ENCODE measurements around the gene CDK3.

The CDK3 gene

DNA sequence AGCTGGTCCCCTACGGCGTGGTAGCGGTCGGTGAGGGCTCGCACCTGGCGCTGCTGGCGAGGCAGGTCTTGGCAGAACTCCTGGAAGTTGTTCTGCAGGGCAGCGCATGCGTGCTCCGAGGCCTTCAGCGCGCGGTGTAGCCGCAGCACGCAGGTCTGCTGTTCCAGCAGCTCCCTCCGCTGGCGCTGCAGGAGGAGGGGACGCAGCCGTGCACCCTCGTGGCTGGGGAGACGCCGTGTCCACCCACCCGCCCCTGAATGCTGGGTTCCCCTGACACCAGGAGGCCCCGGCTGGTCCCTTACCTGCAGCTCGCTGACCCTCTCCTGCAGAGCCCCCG lies 14.2 kb downstream of the CDK3 start:
- H3K4me3 ChIP-seq (replicated peaks; ENCODE audit: low read depth, low read length), result no peak overlapping the region
- no peak for DNase-seq (ENCODE audit: low read depth)
- TF ChIP-seq, protein P1, sequence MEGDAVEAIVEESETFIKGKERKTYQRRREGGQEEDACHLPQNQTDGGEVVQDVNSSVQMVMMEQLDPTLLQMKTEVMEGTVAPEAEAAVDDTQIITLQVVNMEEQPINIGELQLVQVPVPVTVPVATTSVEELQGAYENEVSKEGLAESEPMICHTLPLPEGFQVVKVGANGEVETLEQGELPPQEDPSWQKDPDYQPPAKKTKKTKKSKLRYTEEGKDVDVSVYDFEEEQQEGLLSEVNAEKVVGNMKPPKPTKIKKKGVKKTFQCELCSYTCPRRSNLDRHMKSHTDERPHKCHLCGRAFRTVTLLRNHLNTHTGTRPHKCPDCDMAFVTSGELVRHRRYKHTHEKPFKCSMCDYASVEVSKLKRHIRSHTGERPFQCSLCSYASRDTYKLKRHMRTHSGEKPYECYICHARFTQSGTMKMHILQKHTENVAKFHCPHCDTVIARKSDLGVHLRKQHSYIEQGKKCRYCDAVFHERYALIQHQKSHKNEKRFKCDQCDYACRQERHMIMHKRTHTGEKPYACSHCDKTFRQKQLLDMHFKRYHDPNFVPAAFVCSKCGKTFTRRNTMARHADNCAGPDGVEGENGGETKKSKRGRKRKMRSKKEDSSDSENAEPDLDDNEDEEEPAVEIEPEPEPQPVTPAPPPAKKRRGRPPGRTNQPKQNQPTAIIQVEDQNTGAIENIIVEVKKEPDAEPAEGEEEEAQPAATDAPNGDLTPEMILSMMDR (IDR thresholded peaks at IDR 0.05; ENCODE audit: low read length, missing control alignments), result no peak

DNA sequence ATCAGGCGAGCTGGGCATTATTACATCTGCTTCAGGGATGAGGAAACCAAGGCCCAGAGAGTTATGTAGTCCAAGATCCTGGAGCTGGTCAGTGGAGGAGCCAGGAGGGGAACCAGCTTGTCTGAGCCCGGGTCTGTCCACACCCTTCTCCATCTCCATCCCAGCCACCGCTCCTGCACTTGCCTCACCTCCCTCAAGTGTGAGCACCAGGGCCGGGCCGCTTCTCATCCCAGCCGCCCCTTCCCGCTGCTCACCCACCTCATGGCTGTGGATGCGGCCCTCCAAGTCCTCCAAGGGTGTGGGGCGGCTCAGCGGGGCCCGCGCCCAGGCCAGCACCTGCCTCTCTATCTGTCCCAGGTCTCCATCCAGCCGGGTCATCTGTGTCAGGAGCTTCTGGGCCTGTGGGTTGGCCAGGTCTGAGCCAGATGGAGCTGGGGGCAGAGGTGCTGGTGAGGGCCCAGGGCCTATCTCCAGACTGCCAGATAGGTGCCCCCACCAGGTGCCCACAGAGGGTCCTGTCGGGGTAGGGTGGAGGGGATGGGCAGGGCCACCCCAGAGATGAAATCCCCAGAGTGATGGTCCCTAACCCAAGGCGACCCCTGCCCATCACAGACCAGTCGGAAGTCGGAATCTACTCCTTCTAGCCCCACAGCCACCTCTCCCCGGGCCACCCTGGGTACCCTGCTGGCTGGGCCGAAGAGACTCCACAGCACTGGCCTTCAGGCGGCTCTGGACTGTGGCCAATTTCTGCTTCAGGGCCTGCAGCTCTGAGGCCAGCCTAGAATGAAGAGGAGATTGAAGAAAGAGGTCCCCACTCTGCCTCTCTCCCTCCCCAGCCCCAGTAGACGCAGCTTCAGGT lies 17.1 kb downstream of the CDK3 start:
- no peak overlapping the region for H3K4me3 ChIP-seq (replicated peaks; ENCODE audit: low read depth, low read length)
- no peak for DNase-seq (ENCODE audit: low read depth)
- TF ChIP-seq, protein P1 (IDR thresholded peaks at IDR 0.05; ENCODE audit: low read length, missing control alignments), result no peak

DNA sequence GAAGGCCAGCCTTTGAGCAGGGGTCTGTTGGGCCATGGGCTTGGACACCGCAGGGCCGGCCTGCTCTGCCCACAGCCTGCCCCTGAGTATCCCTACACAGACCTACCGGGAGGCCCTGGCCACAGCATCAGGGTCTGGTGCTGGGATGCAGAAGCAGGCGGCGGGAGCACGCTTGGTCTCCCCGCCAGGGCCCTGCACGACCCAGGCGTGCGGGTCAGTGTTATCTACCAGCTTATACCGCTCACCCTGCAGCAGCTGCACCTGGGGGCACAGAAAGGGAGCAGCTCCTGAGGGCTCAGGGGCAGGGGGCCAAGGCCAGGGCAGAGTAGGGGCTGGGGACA lies 17.7 kb downstream of the CDK3 start:
- no peak for DNase-seq (ENCODE audit: low read depth)
- TF ChIP-seq, protein P1 (IDR thresholded peaks at IDR 0.05; ENCODE audit: low read length, missing control alignments), result no peak
- no peak overlapping the region for H3K4me3 ChIP-seq (replicated peaks; ENCODE audit: low read depth, low read length)

DNA sequence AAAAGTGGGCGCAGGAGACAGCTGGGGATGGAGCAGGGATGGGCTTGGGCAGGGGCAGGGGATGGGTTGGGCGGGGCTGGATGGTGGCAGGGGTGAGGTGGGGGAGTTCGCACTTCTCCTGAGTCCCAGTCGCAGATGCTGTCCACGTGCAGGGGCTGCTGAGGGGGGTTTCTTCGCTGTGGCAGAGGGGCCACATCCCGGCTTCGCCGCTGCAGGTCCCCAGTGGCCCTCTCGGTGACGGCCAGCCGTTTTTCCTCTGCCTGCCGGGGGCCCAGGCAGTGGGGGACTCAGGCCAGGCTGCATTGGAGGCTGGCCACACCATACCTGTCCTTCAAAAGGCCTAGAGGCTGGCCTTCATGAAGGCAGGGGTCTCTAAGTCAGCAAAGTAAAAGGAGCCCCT lies 18.1 kb downstream of the CDK3 start:
- TF ChIP-seq, protein P1 (IDR thresholded peaks at IDR 0.05; ENCODE audit: low read length, missing control alignments), result no peak
- no peak overlapping the region for H3K4me3 ChIP-seq (replicated peaks; ENCODE audit: low read depth, low read length)
- no peak for DNase-seq (ENCODE audit: low read depth)

DNA sequence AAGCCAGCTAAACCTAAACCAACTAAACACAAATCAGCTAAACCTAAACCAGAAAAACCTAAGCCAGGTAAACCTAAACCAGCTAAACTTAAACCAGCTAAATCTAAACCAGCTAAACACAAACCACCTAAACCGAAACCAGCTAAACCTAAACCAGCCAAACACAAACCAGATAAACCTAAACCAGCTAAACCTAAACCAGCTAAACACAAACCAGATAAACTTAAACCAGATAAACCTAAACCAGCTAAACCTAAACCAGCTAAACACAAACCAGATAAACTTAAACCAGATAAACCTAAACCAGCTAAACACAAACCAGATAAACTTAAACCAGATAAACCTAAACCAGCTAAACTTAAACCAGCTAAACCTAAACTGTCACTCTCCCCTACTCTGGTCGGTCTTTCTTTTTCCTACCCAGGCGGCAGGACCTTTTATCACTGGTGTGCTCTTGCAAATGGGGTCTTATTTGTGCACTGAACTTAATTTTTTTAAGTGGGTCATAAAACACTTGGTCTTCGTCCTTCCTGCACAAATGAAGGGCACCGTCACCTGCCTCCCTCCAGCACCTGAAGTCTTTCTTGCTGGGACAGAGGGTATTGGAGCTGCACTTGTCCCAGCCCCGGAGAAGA lies 19.3 kb downstream of the CDK3 start:
- TF ChIP-seq, protein P1 (IDR thresholded peaks at IDR 0.05; ENCODE audit: low read length, missing control alignments), result no peak
- DNase-seq (ENCODE audit: low read depth), result no peak
- H3K4me3 ChIP-seq (replicated peaks; ENCODE audit: low read depth, low read length), result no peak overlapping the region

DNA sequence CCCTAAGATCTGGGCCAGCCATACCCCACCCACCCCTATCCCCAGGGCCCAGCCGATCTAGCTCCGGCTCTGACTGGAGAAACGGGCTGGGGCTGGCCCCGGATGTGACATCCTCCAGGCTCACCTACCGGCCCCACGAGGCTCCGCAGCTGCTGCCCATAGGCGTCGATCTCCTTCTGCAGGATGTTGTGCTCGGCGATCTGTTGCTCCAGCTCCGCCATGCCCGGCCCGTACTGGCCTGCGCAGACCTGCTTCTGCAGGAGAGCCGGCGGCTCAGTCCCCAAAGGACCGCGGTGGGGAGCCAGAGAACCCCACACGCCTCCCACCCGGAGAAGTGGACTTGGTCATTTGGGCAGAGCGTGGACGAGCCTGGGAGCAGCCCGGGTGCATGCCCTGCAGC lies 21.6 kb downstream of the CDK3 start:
- no peak overlapping the region for H3K4me3 ChIP-seq (replicated peaks; ENCODE audit: low read depth, low read length)
- DNase-seq (ENCODE audit: low read depth), result no peak
- TF ChIP-seq, protein P1 (IDR thresholded peaks at IDR 0.05; ENCODE audit: low read length, missing control alignments), result no peak
